HG03135 (cell line): Measurements from ENCODE around the gene AP1S2.

Experiments used
- ATAC-seq: cut with Tn5 transposase; IDR thresholded peaks from one replicate; pipeline ENCODE4 v1.9.1; 2021; ENCODE audit warnings: mild to moderate bottlenecking, moderate library complexity; ENCODE audit not compliant: unreplicated experiment

The AP1S2 gene

GRCh38 chrX:15812192-15812938 lies 42.2 kb downstream of the AP1S2 start:
- ATAC-seq = no peak

- no peak for ATAC-seq
These were observed 46.4 kb downstream of the AP1S2 start for GRCh38 chrX:15808254-15808653.

DNA sequence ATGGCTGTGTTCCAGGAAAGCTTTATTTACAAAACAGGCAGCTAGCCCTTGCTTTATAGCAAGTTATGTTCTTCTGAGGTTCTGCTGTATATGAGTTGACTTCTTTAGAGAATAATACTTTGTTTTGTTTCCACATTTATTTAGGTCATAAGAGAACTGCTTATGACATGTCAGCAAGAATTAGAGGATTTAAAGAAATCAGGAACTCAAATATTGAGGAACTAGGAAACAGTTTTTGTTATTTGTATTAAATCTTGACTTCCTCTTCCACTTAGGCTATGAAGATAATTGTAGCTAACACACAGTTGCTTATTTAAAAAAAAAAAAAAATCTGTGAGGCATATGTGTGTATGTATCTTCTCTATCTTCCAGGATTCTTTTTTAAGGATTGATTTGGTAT lies 50.0 kb downstream of the AP1S2 start:
- no peak for ATAC-seq

GRCh38 chrX:15797707-15798106 lies 56.9 kb downstream of the AP1S2 start:
- no peak for ATAC-seq

DNA sequence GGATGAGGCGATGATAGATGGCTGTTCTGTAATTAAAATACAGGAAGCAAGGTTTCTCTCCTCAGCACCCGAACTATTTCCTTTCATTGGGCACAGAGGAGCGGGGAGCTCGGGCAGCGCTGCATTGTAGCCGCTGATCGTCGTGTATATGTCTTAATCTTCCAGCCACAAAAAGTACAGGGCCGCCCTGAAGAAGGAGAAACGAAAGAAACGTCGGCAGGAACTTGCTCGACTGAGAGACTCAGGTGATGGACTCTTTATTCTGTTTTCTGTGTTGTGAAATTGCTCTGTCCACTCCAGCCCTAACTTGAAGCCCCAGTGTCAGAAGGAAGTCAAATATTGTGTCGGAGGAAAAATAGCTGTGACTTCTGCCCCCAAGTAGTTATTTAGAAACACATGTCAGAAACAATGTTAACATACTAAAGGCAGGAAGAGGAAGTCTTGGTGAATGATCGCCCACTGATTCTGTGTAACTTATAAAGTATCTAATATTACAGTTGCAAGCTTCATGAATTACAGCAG lies 63.8 kb downstream of the AP1S2 start:
- ATAC-seq = peak; percentile 25

DNA sequence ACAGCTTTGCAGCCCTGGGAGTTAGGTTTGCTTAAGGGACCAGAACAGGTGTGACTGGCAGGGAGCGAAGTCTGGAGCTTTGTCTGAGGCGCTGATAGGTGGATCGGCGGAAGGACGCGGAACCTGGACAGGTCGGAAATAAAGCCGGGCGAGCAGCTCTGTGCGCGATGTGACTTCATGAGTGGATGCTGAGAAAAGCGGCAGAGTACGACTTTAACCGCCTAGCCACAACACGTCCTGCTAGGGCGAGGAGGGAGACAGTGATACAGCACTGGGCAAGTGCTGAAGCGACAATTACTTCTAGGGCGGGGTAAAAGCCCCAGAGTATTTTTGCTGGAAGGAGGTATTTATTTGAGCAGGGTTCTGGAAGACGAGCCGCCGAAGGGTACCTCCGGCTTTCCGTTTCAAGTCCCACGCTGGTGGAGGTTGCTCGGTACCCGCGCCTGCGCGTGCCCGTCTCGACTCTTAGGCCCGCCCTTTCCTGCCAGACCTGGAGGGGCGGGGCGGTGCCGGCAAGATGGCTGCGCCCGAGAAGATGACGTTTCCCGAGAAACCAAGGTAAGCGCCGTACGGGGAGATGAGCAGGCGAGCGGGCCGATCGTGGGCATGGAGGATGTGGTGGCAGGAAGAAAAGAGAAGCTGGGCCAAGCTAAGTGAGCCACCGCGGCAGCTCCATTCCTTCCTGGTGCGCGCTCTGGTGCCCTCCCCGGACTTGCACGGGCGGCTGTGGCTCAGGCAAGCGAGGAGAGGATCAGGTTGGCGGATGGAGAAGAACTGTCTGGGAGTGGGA lies 64.4 kb downstream of the AP1S2 start, which contains the start of gene ZRSR2:
Gene ZRSR2 (plus strand): TSS at position 506 of the 790 bp plus-strand sequence. CDS start 12 bp downstream, at position 518.
- peak; percentile 90 for ATAC-seq

DNA sequence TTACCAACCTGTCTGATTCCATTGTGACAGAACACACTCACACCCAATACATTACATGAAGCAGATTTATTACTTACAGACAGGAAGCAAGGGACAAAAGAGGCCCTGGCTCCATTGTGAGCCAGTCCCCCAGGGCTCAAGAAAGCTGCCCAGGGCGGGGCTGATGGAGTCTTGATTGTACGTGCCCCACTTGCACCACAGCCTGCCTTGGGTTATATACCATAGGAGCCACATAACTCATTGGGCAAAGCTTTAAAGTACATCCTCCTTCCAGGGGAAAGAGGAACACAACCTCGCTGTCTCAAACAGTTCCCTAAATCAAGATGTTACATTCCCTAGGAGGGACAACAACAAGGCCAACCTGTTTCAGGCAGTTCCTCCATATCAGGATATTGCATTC lies 67.7 kb downstream of the AP1S2 start:
- ATAC-seq = no peak

DNA sequence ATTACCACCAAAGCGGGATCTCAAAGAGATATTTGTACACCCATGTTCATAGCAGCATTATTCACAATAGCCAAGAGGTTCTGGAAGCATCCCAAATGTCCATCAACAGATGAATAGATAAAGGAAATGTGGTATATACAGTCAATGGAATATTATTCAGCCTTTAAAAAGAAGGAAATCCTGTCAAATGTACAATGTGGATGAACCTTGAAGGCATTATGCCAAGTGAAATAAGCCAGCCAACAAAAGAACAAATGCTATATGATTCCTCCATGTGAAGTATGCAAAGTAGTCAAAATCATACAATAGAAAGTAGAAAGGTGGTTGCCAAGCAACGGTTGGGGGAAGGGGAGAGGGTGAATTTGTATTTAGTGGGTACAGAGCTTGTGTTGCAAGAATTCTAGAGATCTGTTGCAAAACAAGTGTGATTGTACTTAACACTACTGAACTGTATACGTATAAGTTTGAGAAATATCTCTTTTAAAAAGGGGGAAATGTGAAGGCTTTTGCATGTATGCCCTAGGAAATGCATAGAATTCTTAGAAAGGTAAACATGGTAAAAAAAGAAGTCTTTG lies 69.3 kb downstream of the AP1S2 start:
- ATAC-seq = no peak

- ATAC-seq = peak; percentile 84
These were observed 72.5 kb downstream of the AP1S2 start for GRCh38 chrX:15781961-15782699.
